GM19328 (cell line): Measurements from ENCODE around the gene FAF1.

ENCODE experiments used
- ATAC-seq: cut with Tn5 transposase; IDR thresholded peaks from one replicate; pipeline ENCODE4 v1.9.1; 2021; ENCODE audit warnings: mild to moderate bottlenecking, moderate library complexity; ENCODE audit not compliant: unreplicated experiment

The FAF1 gene

GRCh38 chr1:50421768-50422674, 538.0 kb downstream of the FAF1 start:
- ATAC-seq: no peak

- ATAC-seq: no peak
These were observed 538.7 kb downstream of the FAF1 start for GRCh38 chr1:50421366-50421748.

- ATAC-seq: no peak
These were observed 539.2 kb downstream of the FAF1 start for GRCh38 chr1:50420689-50421365.

GRCh38 chr1:50419907-50420677, 540.0 kb downstream of the FAF1 start:
- ATAC-seq: no peak

GRCh38 chr1:50419192-50419906, 540.7 kb downstream of the FAF1 start:
- ATAC-seq: no peak

- no peak for ATAC-seq
These were observed 541.4 kb downstream of the FAF1 start for GRCh38 chr1:50418600-50419109.

GRCh38 chr1:50417946-50418599, 542.0 kb downstream of the FAF1 start:
- ATAC-seq: no peak

- no peak for ATAC-seq
These were observed 542.6 kb downstream of the FAF1 start for GRCh38 chr1:50417507-50417906.

GRCh38 chr1:50416553-50417453, 543.3 kb downstream of the FAF1 start:
- no peak for ATAC-seq

GRCh38 chr1:50416150-50416527, 543.9 kb downstream of the FAF1 start:
- ATAC-seq: no peak

- no peak for ATAC-seq
These were observed 544.6 kb downstream of the FAF1 start for GRCh38 chr1:50415235-50416149.

- no peak for ATAC-seq
These were observed 545.2 kb downstream of the FAF1 start for GRCh38 chr1:50414853-50415234.

GRCh38 chr1:50412813-50413476, 547.1 kb downstream of the FAF1 start:
- ATAC-seq: no peak

- ATAC-seq: no peak
These were observed 554.3 kb downstream of the FAF1 start for GRCh38 chr1:50405814-50406213.

- ATAC-seq: no peak
These were observed 566.4 kb downstream of the FAF1 start for GRCh38 chr1:50393522-50394120.
